DOHH2 (cell line): ENCODE results near the gene PTCH1.

Source experiments
- CTCF ChIP-seq: fragments of 200-600 bp; sonication (generic); IDR thresholded peaks from one replicate; pipeline ENCODE4 v1.5.1; 2014; ENCODE audit warnings: antibody characterized with exemption, mild to moderate bottlenecking, low read depth, low read length; ENCODE audit not compliant: poor library complexity, severe bottlenecking
- EZH2phosphoT487 ChIP-seq: fragments of 200-600 bp; sonication (generic); IDR thresholded peaks from 2 replicates; pipeline ENCODE4 v1.6.1; 2017; ENCODE audit warnings: borderline replicate concordance, mild to moderate bottlenecking, antibody characterized with exemption, low read length, moderate library complexity, mixed read lengths

- TF ChIP-seq CTCF, result no peak
- no peak for TF ChIP-seq EZH2phosphoT487
Observed at GRCh38 chr9:95459851-95460517, 56.8 kb downstream of the PTCH1 start.
